Neutrophil (primary cell): Measurements from ENCODE around the gene CUBN.

Source experiments
- H3K27ac ChIP-seq: fragments of 200-600 bp; sonication (generic); 2 replicates; pipeline ENCODE4 v1.5.1; 2016; ENCODE audit warnings: mild to moderate bottlenecking, moderate library complexity
- H3K27me3 ChIP-seq: fragments of 200-600 bp; sonication (generic); 2 replicates; pipeline ENCODE4 v1.6.0; 2016; ENCODE audit warnings: mild to moderate bottlenecking
- H3K36me3 ChIP-seq: fragments of 200-600 bp; sonication (generic); 2 replicates; pipeline ENCODE4 v1.5.1; 2017
- H3K4me1 ChIP-seq, 2 experiments: fragments of 200-600 bp in 1 of 2; sonication (generic) in 1 of 2; 1 replicate in 1 of 2; 2 replicates in 1 of 2; pipeline versions ENCODE4 v1.5.1 to v1.6.1; 2013 to 2016; ENCODE audit warnings: low read depth in 1 of 2, low read length in 1 of 2, mild to moderate bottlenecking in 1 of 2, moderate library complexity in 1 of 2; ENCODE audit not compliant: control insufficient read depth in 1 of 2, insufficient read depth in 1 of 2
- H3K4me3 ChIP-seq, 2 experiments: fragments of 200-600 bp in 1 of 2; sonication (generic) in 1 of 2; 1 replicate in 1 of 2; 2 replicates in 1 of 2; pipeline ENCODE4 v1.5.1; 2013 to 2016; ENCODE audit warnings: low read depth in 1 of 2, low read length in 1 of 2, mild to moderate bottlenecking in 1 of 2, moderate library complexity in 1 of 2
- H3K9me3 ChIP-seq: fragments of 200-600 bp; sonication (generic); 2 replicates; pipeline ENCODE4 v1.5.1; 2016
- TF ChIP-seq, protein P1 (sequence below): fragments of 200-600 bp; sonication (generic); IDR thresholded peaks from 2 replicates; pipeline ENCODE4 v1.5.1; 2016; ENCODE audit warnings: antibody characterized with exemption

CUBN gene

GRCh38 chr10:16957038-16957437 lies 172.6 kb downstream of the CUBN start:
- H3K4me1 ChIP-seq = no peaks in the 10 kb centered on the region
- no peaks in the 10 kb centered on the region for H3K27me3 ChIP-seq
- no peaks in the 10 kb centered on the region for H3K9me3 ChIP-seq
- no peak overlapping the region for H3K27ac ChIP-seq
- no peaks in the 10 kb centered on the region for H3K36me3 ChIP-seq
- TF ChIP-seq, protein P1, sequence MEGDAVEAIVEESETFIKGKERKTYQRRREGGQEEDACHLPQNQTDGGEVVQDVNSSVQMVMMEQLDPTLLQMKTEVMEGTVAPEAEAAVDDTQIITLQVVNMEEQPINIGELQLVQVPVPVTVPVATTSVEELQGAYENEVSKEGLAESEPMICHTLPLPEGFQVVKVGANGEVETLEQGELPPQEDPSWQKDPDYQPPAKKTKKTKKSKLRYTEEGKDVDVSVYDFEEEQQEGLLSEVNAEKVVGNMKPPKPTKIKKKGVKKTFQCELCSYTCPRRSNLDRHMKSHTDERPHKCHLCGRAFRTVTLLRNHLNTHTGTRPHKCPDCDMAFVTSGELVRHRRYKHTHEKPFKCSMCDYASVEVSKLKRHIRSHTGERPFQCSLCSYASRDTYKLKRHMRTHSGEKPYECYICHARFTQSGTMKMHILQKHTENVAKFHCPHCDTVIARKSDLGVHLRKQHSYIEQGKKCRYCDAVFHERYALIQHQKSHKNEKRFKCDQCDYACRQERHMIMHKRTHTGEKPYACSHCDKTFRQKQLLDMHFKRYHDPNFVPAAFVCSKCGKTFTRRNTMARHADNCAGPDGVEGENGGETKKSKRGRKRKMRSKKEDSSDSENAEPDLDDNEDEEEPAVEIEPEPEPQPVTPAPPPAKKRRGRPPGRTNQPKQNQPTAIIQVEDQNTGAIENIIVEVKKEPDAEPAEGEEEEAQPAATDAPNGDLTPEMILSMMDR = no peak
- no peak overlapping the region for H3K4me3 ChIP-seq

DNA sequence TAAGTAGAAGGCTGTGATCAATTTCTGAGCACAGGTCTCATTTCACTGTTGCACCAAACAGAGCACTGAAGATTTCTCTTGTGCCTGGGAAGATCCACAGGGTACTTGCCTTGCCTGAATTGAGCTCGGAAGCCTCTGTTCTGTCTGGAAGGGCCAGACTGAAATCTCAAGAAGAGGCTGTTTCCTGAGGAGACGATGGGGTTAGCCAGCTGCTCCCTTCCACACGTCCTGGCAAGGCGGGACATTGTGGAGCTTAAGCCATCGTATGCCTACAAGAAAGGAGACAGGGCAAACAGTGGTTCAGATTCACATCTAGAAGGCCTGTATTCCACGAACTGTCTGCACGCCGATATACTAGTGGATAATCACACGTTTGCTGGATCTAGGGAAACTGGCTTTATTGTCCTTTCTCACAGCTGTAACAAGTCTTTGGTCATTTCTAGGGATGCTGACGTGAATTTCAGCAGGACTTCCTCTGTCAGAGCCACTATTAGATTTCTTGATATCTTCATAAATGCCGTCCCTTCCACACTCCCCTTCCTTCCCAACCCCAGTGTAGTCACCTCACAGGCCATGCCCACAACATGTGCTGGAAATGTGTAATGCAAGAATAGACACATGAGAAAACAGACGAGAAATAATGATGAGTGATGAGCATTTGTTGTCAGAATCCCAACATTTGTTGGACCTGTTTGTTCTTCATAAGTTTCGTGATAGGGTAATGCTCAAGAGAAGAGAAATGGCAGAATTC lies 175.2 kb downstream of the CUBN start:
- no peak overlapping the region for H3K27ac ChIP-seq
- H3K4me3 ChIP-seq = no peak overlapping the region
- TF ChIP-seq, protein P1 = no peak
- H3K27me3 ChIP-seq = no peaks in the 10 kb centered on the region
- H3K36me3 ChIP-seq = no peaks in the 10 kb centered on the region
- no peaks in the 10 kb centered on the region for H3K4me1 ChIP-seq
- no peaks in the 10 kb centered on the region for H3K9me3 ChIP-seq

DNA sequence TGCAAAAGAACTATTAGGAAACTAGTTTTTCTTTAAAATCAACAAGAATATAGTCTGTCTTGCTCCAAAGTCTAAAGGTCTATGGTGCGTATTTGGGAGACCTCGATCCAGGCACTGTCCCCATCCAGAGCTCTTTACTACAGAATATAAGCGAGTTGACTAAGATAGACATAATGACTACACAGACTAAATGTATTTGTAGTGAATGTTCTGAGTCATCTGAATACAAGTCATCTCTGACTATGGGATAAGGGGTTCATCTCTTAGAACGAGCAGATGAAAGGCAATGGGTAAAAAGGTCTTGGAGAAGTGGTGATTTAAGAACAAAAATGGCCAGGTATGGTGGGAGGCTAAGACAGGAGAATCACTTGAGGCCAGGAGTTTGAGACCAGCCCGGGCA lies 176.3 kb downstream of the CUBN start:
- Histone ChIP-seq H3K27ac (no peak overlapping the region), H3K4me3 (no peak overlapping the region), H3K27me3 (no peaks in the 10 kb centered on the region), H3K36me3 (no peaks in the 10 kb centered on the region), H3K9me3 (no peaks in the 10 kb centered on the region), H3K4me1 (no peaks in the 10 kb centered on the region)
- TF ChIP-seq, protein P1 = no peak

DNA sequence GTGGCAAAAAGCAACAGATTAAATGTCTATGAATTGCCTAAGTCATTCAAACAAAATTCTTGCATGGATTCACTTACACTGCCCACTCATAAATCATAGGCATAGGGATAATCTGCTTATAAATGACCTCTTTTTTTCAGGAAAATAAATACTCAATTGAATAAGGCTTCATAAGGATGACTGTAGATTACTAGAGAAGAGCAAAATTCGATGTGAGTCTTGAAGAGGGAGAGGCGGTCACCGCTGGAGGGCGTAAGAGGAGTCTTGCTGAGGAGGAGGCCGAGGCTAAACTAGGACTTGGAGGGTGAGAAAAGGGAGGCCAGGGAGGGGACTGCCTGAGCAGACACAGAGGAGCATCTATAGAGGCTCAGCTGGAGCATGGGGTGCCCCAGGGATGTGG lies 177.0 kb downstream of the CUBN start:
- H3K4me3 ChIP-seq = no peak overlapping the region
- H3K27me3 ChIP-seq = no peaks in the 10 kb centered on the region
- no peaks in the 10 kb centered on the region for H3K9me3 ChIP-seq
- no peaks in the 10 kb centered on the region for H3K36me3 ChIP-seq
- TF ChIP-seq, protein P1 = no peak
- no peak overlapping the region for H3K27ac ChIP-seq
- no peaks in the 10 kb centered on the region for H3K4me1 ChIP-seq

DNA sequence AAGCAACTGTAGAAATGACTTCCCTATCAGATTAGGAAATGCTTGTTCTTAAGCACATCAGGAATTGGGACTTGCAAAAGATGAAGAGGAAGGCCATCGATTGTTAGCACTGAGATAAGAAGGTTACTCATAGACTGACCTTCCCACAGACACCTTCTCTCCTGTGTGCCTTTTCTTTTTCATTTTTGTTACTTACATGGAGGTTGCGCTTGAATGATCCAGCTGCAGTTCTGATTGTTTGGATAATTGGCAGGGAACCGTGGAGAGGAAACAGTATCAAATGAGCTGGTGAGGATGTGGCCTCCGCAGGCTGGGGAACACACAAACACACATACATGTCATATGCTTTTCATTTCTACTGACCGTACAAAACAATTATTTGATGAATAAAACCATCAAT lies 177.5 kb downstream of the CUBN start:
- Histone ChIP-seq H3K36me3 (no peaks in the 10 kb centered on the region), H3K9me3 (no peaks in the 10 kb centered on the region), H3K4me3 (no peak overlapping the region), H3K27ac (no peak overlapping the region), H3K27me3 (no peaks in the 10 kb centered on the region), H3K4me1 (no peaks in the 10 kb centered on the region)
- TF ChIP-seq, protein P1 = no peak
